HCEC 1CT (cell line): ENCODE data around the gene EXOSC10.
"Not testable (repeated sequence)": the region's sequence is repeated elsewhere in the genome, so short reads cannot be mapped to it uniquely, and the experiment has no call there.

ENCODE experiments used
- DNase-seq: peaks from one replicate; pipeline ENCODE4 v3.0.0-alpha.2; 2017

EXOSC10 gene

GRCh38 chr1:11059968-11060830 lies 39.5 kb downstream of the EXOSC10 start, which contains the start of gene SRM:
TSS of gene SRM (minus strand) at chr1:11060018. CDS start at chr1:11059943, 75 bp downstream.
- DNase-seq = peak; percentile 92

- no peak for DNase-seq
Observed at GRCh38 chr1:11059155-11059967, 40.3 kb downstream of the EXOSC10 start.

GRCh38 chr1:11058595-11059154 lies 41.0 kb downstream of the EXOSC10 start:
- DNase-seq = no peak

- no peak for DNase-seq
Observed at GRCh38 chr1:11058026-11058425, 41.6 kb downstream of the EXOSC10 start.

- DNase-seq = no peak
Observed at GRCh38 chr1:11057477-11057876, 42.2 kb downstream of the EXOSC10 start.

GRCh38 chr1:11056504-11056903 lies 43.2 kb downstream of the EXOSC10 start:
- no peak for DNase-seq

- no peak for DNase-seq
Observed at GRCh38 chr1:11055676-11056075, 44.0 kb downstream of the EXOSC10 start.

GRCh38 chr1:11054666-11055065 lies 45.0 kb downstream of the EXOSC10 start:
- no peak for DNase-seq

- DNase-seq = no peak
Observed at GRCh38 chr1:11054181-11054580, 45.5 kb downstream of the EXOSC10 start.

- DNase-seq = no peak
Observed at GRCh38 chr1:11053758-11054137, 45.9 kb downstream of the EXOSC10 start.

GRCh38 chr1:11052839-11053757 lies 46.6 kb downstream of the EXOSC10 start:
- DNase-seq = no peak

GRCh38 chr1:11051781-11052511 lies 47.7 kb downstream of the EXOSC10 start:
- peak; percentile 39 for DNase-seq

GRCh38 chr1:11051121-11051520 lies 48.5 kb downstream of the EXOSC10 start:
- not testable (repeated sequence) for DNase-seq

- DNase-seq = no peak
Observed at GRCh38 chr1:11046625-11047365, 52.9 kb downstream of the EXOSC10 start, which contains the start of gene MASP2. TSS of gene MASP2 (minus strand) at chr1:11047239. CDS start at chr1:11047207, 32 bp downstream.

GRCh38 chr1:11046270-11046566 lies 53.5 kb downstream of the EXOSC10 start:
- no peak for DNase-seq

GRCh38 chr1:11045428-11046269 lies 54.0 kb downstream of the EXOSC10 start:
- no peak for DNase-seq

GRCh38 chr1:11044849-11045427 lies 54.7 kb downstream of the EXOSC10 start:
- DNase-seq = no peak

GRCh38 chr1:11044086-11044848 lies 55.4 kb downstream of the EXOSC10 start:
- no peak for DNase-seq
